Upper lobe of left lung (tissue), 6 donors: ENCODE results near the gene GLIS1. TPM values are rescaled to one million over a fixed set of nuclear protein-coding genes. Genes with fewer than 3 reads are reported as not detected.

Experiments
- ATAC-seq, 2 donors: fragments of 200-7000 bp; cut with Tn5 transposase; one replicate each; pipeline ENCODE4 v1.9.1; 2022; ENCODE audit warnings: mild to moderate bottlenecking in 2 of 2, moderate library complexity in 2 of 2; ENCODE audit not compliant: low FRiP score in 2 of 2
- DNase-seq, 2 donors: peaks; one replicate each; pipeline ENCODE4 v3.0.0-alpha.2; 2019 to 2020
- H3K27ac ChIP-seq, 4 donors: fragments of 200-600 bp; sonication (generic); one replicate each; pipeline ENCODE4 v1.5.1; 2016 to 2019
- H3K27me3 ChIP-seq, 4 donors: fragments of 200-600 bp; sonication (generic); one replicate each; pipeline ENCODE4 v1.5.1; 2017 to 2019
- H3K36me3 ChIP-seq, 4 donors: fragments of 200-600 bp; sonication (generic); one replicate each; pipeline ENCODE4 v1.5.1; 2016 to 2019
- H3K4me1 ChIP-seq, 4 donors: fragments of 200-600 bp; sonication (generic); one replicate each; pipeline ENCODE4 v1.5.1; 2018 to 2019
- H3K4me3 ChIP-seq, 4 donors: fragments of 200-600 bp; sonication (generic); one replicate each; pipeline ENCODE4 v1.5.1; 2017 to 2019; ENCODE audit warnings: mild to moderate bottlenecking in 2 of 4, moderate library complexity in 1 of 4
- H3K9me3 ChIP-seq, 4 donors: fragments of 200-600 bp; sonication (generic); one replicate each; pipeline ENCODE4 v1.5.1; 2018 to 2019
- EP300 ChIP-seq, 4 donors: sonication (generic); formaldehyde crosslinking; IDR thresholded peaks; one replicate each; pipeline ENCODE4 v1.5.1; 2017; ENCODE audit warnings: antibody characterized with exemption in 4 of 4, control low read depth in 2 of 4
- POLR2A ChIP-seq, 4 donors: fragments of 450-650 bp; IDR thresholded peaks; one replicate each; pipeline ENCODE4 v1.5.1; 2016 to 2017; ENCODE audit warnings: antibody characterized with exemption in 4 of 4, mild to moderate bottlenecking in 2 of 4
- POLR2AphosphoS5 ChIP-seq, 2 donors: sonication (generic); formaldehyde crosslinking; IDR thresholded peaks; one replicate each; pipeline ENCODE4 v1.5.1; 2017; ENCODE audit warnings: antibody characterized with exemption in 2 of 2
- WGBS, 2 donors: methylation state at CpG; one replicate each; pipeline ENCODE4 v1.1.5; 2017 to 2018; 5-methylcytosine and 5-hydroxymethylcytosine counted together
- total RNA-seq, 6 donors: library from RNA; depleted of rRNA in 4 of 6; stranded (reverse); fragments of >200 nt in 4 of 6; gene quantifications; one replicate each; pipeline versions ENCODE4 v1.1.0 to v1.2.1, GENCODE V29; 2016 to 2021
- TF ChIP-seq, protein P1 (sequence below), 6 experiments: fragments of 450-650 bp in 4 of 6; fragments of 200-600 bp in 2 of 6; sonication (generic) in 2 of 6; IDR thresholded peaks; one replicate each; pipeline ENCODE4 v1.5.1; 2016 to 2019; ENCODE audit warnings: antibody characterized with exemption in 6 of 6
- donor health status: DM: no; HTN: no; CAD: no; lungs with moderate emphysema.
- donor health status: DM: no; HTN: yes; CAD: no; lungs with severe emphysema.

The GLIS1 gene
- total RNA-seq, 6 donors from 2014 or later: 0.26 to 1.0 TPM; not detected in 4

DNA sequence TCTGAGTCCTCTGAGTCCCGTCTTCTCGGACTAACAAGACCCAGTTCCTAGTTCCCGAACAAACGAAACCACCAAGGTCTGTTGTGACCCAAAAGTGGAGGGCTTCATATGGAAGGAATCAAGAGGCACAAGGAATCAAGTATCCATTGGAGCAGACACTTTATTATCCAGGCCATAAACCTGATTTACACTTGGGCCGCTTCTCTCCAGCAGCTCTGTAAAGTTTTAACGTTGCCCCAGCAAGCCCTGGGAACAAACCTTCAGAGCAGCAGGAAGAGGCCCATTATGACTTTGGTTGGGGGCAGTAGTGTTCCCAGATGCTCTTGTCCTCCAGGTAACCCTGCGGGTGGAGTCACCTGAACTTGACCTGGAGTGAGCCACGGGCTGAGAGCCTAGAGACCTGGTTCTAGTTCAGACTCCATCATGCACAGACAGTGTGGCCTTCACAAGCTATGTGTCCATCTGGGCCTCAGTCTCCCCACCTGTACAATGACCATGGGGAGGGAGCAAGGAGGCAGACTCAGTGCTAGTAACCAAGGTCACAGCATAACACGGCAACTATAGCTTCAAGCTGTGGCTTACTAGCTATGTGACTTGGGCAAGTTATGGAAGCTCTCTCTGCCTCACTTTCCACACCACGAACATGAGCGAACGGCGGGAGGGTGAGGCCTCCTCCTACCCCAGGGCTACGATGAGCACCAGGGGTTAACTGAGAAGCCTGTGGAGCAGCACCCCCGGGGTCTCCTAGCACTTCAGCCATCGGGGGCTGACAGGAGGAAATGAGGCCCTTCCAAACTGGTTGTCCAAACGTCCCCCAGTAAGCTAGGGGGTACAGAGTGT, 95.7 kb downstream of the GLIS1 start:
- ATAC-seq (no peak), DNase-seq (peak in 1 of 2 donors; percentile 18)
- H3K27me3 ChIP-seq: no peaks in the 10 kb centered on the region
- 82 to 87% methylated on average over 14 to 17 of the region's 17 CpGs for WGBS, 2 donors
- H3K36me3 ChIP-seq: no peaks in the 10 kb centered on the region
- no peaks in the 10 kb centered on the region for H3K9me3 ChIP-seq
- TF ChIP-seq, protein P1, sequence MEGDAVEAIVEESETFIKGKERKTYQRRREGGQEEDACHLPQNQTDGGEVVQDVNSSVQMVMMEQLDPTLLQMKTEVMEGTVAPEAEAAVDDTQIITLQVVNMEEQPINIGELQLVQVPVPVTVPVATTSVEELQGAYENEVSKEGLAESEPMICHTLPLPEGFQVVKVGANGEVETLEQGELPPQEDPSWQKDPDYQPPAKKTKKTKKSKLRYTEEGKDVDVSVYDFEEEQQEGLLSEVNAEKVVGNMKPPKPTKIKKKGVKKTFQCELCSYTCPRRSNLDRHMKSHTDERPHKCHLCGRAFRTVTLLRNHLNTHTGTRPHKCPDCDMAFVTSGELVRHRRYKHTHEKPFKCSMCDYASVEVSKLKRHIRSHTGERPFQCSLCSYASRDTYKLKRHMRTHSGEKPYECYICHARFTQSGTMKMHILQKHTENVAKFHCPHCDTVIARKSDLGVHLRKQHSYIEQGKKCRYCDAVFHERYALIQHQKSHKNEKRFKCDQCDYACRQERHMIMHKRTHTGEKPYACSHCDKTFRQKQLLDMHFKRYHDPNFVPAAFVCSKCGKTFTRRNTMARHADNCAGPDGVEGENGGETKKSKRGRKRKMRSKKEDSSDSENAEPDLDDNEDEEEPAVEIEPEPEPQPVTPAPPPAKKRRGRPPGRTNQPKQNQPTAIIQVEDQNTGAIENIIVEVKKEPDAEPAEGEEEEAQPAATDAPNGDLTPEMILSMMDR (IDR thresholded peaks at IDR 0.05): no peak
- TF ChIP-seq POLR2A (IDR thresholded peaks at IDR 0.05) (no peak), POLR2AphosphoS5 (IDR thresholded peaks at IDR 0.05) (no peak), EP300 (IDR thresholded peaks at IDR 0.05) (no peak)
- H3K4me3 ChIP-seq: no peak overlapping the region
- H3K27ac ChIP-seq: no peak overlapping the region
- no peaks in the 10 kb centered on the region for H3K4me1 ChIP-seq

DNA sequence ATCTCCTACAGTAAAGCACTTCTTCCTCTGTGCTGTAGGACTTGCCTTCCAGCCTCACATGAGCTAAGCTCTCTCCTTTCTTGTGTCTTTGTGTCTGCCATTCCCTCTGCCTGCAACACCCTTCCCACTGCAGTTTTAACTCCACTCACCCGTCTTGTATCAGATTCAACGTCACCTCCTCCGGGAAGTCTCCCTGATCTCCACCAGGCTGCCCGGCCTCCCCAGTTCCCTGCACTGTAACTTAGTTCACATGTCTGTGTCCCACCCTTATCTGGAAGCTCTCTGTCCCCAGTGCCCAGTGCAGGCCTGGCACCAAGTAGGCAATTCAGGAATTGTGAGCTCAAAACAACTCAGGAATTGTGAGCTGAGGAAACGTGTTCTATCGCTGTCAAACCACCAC, 96.4 kb downstream of the GLIS1 start:
- no peak for DNase-seq
- WGBS, 2 donors: 80 to 94% methylated on average over 6 of the region's 6 CpGs
- Histone ChIP-seq H3K36me3 (no peaks in the 10 kb centered on the region), H3K27me3 (no peaks in the 10 kb centered on the region), H3K4me1 (no peaks in the 10 kb centered on the region), H3K9me3 (no peaks in the 10 kb centered on the region), H3K4me3 (no peak overlapping the region), H3K27ac (no peak overlapping the region)
- TF ChIP-seq, protein P1 (IDR thresholded peaks at IDR 0.05): no peak
- TF ChIP-seq POLR2A (IDR thresholded peaks at IDR 0.05): no peak
- no peak for TF ChIP-seq POLR2AphosphoS5 (IDR thresholded peaks at IDR 0.05)
- TF ChIP-seq EP300 (IDR thresholded peaks at IDR 0.05): no peak
- no peak for ATAC-seq

DNA sequence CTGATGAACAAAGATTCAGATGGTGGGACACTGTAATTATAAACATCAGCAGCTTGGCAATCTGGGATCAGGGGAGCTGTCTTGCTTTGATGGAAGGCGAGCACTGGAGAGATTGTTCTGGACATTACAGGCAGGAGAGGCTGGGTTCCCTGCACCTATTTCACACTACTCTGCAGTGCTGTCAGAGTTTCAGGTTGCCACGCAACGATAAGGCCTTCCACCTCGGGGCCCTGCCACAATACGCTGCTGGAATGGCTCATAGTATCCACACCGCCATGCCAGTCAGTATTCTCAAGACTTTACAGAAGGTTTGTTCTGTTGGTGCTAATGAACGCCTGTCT, 96.8 kb downstream of the GLIS1 start:
- no peak overlapping the region for H3K27ac ChIP-seq
- H3K36me3 ChIP-seq: no peaks in the 10 kb centered on the region
- ATAC-seq (no peak), DNase-seq (peak in 1 of 2 donors; percentile 8)
- WGBS, 2 donors: 67 to 95% methylated on average over 7 of the region's 7 CpGs
- H3K4me1 ChIP-seq: no peaks in the 10 kb centered on the region
- H3K27me3 ChIP-seq: no peaks in the 10 kb centered on the region
- no peak overlapping the region for H3K4me3 ChIP-seq
- H3K9me3 ChIP-seq: no peaks in the 10 kb centered on the region
- TF ChIP-seq, protein P1 (IDR thresholded peaks at IDR 0.05): no peak
- TF ChIP-seq POLR2AphosphoS5 (IDR thresholded peaks at IDR 0.05): no peak
- TF ChIP-seq EP300 (IDR thresholded peaks at IDR 0.05): no peak
- TF ChIP-seq POLR2A (IDR thresholded peaks at IDR 0.05): no peak

DNA sequence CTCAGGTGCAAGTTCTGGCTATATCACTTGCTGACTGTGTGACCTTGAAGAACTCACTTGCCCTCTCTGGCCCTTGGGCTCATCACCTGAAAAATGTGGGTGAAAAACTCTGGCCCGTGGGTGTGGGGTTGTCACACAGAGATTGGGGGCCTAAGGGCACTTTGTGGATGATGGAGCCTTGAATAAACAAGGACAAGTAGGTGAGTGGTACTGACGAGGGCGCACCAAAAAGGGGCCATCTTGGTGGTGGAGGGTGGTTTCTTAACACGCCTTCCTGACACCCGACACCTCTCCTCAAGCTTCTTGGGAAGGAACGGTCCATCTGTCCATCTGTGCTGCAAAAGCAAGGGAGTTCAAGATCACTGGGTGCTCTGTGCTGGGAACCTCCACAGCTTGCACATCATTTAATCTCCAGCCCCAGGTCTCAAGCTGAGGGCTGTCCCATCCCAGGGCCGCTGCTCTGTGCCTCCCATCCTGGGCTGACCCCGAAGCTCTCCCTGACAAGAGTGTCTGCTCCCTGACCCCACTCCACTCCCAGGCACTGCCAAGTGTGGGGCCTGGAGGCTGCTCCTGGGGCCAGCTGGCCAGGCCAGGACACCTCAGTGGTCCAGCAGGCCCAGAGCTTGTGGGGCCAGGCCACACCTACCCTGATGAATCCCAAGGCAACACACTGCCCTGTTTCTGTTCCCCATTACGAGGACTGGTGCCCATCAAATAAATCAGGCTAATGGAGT, 97.3 kb downstream of the GLIS1 start:
- no peak for ATAC-seq
- Histone ChIP-seq H3K27ac (no peak overlapping the region), H3K27me3 (no peaks in the 10 kb centered on the region), H3K36me3 (no peaks in the 10 kb centered on the region), H3K4me3 (no peak overlapping the region), H3K9me3 (no peaks in the 10 kb centered on the region), H3K4me1 (no peaks in the 10 kb centered on the region)
- TF ChIP-seq POLR2A (IDR thresholded peaks at IDR 0.05): no peak
- no peak for TF ChIP-seq EP300 (IDR thresholded peaks at IDR 0.05)
- no peak for TF ChIP-seq POLR2AphosphoS5 (IDR thresholded peaks at IDR 0.05)
- TF ChIP-seq, protein P1 (IDR thresholded peaks at IDR 0.05): no peak
- DNase-seq: peak; percentile 13 to 68
- 81 to 82% methylated on average over 7 to 9 of the region's 9 CpGs for WGBS, 2 donors
